MV-4-11 (cell line): ENCODE results near the gene DOK5.
A peak's percentile ranks its signal among the peaks of the same experiment; 100 is the strongest.

Experiments
- DNase-seq: peaks from one replicate; lab custom pipeline; 2025; lab: John Stamatoyannopoulos, UW

DOK5 gene

DNA sequence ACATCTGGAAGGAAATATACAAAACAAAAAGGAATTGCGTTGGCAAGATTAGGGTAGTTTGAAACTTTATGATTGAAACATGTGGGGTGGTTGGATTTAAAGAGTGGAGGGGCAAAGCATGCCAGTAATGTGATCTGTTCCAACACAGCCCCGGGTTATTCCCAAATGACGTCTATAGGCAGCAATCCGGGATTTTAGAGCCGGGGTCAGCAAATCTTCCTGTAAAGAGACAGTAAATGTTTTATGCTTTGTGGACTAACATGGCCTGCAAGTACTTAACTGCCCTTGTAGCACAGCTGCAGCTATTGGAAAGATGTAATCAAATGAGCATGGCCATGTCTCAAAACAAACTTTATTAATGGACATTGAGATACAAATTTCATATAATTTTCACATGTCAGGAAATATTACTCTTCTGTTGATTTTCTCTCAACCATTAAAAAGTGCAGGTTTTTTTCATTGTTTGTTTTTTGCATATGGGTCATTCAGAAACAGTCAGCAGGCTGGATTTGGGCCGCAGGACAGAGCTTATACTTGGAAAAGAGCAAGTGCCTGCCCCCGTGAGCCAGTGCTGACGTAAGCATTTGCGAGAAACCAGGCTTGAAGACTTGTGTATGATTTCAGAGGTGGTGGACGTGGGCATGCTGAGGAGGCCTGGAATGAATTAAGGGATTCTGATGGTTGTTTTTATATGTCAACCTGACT lies 136.5 kb downstream of the DOK5 start:
- DNase-seq: no peak

DNA sequence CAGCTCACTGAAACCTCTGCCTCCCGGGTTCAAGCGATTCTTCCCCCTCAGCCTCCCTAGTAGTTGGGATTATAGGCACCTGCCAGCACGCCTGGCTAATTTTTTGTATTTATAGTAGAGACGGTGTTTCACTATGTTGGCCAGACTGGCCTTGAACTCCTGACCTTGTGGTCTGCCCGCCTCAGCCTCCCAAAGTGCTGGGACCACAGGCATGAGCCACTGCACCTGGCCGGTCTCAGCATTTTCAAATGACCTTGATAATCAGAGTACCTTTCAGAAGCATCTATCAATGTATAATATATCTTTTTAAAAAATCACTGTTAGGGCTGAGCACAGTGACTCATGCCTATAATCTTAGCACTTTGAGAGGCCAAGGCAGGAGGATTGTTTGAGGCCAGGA lies 143.0 kb downstream of the DOK5 start:
- DNase-seq: no peak

GRCh38 chr20:54619181-54619580 lies 143.8 kb downstream of the DOK5 start:
- no peak for DNase-seq

DNA sequence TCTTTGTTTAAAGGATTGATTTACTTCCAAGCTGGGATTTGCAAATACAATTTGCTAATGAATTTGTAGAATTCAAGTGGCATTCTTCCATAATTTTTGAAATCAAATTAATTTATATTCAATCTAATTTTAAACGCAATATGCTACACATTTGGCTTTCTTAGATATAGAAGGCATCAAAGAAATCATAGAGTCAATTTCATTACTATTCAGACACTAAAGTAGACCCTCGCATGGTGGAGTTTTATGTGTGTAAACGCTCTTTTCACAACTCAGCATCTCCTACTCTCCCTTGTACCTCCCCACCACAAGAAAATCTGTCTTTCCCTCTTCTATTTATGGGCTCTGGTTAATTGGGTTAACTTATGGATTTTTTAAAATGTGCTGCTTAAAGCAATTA lies 144.3 kb downstream of the DOK5 start:
- no peak for DNase-seq

DNA sequence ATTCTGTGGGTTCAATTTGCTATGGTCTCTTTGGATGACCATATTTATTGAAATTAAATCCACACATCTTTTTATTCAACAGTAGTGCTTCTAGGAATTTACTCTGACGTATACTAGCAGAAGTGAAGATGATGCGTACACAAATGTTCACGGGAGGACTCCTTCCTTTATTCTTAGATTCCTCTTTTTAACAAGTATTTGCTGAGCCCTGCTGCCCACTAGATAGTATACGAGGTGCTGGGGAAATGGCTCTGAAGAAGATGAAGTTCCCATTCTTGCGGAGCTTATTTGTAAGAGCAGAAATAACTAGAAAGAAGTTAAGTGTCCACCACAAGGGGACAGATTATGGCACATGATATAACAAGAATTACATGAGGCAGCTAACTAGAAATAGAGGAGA lies 145.2 kb downstream of the DOK5 start:
- peak; percentile 52 for DNase-seq

- DNase-seq: no peak
Observed at GRCh38 chr20:54622333-54623295, 147.2 kb downstream of the DOK5 start.

DNA sequence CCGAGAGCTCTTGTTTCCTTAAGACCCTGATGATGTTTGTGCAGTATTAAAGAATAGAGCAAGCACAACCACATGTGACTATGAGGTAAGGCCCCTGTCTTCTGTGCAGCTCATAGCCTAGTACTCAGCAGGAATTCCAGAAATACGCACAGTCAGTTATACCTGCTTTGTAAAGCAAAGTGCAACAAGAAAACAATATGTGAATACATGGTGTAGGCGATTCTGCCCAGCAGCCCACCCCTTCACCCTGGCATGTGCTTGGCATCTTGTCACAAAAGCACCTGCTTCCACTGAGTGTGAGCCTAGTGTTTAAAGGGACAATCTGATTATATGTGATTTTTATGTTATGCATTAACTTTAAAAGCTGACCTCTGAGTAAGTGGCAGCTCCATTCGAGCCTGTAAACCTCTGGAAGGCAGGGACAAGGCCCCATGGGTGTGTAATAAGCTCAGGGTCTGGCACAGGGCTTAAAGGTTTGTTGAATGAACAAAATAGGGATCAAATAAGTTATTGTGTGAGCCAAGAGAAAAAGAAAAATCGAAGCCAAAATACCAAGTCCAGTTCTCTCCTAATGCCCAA lies 148.7 kb downstream of the DOK5 start:
- DNase-seq: no peak

GRCh38 chr20:54624706-54625390 lies 149.5 kb downstream of the DOK5 start:
- DNase-seq: no peak

DNA sequence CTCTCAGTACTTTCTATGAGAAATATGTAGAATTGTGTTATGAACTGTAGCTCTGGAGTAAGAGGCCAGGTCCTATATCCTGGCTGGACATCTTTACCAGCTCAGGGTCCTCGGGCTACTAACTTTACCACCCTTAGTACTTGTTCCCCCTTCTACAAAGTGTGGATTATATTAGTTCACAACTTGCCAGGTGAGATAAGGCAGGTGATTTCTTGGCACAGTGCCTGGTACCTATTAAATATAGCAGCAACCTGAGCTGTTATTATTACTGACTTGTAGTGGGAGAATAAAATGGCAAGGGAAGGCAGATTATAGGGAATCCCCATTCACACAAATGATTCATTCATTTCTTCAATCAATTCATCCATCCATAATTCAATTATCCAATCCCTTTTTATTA lies 150.1 kb downstream of the DOK5 start:
- no peak for DNase-seq

DNA sequence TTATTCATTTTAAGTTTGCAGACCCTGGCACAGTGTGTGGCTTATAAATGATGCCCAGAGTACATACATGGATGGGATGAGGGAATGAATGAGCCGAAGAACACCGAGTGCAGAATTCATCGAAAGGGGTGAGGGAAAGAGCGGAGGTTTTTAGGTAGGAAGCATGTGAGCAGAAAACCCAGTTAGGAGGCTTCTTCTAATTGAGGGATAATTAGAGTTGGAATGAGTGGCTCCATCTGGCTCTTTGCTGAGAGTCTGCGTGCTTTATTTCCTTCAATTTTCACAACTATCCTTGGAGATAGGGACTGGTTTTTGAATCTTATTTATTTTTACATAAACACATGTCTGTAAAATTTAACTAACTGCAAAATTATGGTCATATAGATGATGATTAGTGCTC lies 150.7 kb downstream of the DOK5 start:
- DNase-seq: no peak

DNA sequence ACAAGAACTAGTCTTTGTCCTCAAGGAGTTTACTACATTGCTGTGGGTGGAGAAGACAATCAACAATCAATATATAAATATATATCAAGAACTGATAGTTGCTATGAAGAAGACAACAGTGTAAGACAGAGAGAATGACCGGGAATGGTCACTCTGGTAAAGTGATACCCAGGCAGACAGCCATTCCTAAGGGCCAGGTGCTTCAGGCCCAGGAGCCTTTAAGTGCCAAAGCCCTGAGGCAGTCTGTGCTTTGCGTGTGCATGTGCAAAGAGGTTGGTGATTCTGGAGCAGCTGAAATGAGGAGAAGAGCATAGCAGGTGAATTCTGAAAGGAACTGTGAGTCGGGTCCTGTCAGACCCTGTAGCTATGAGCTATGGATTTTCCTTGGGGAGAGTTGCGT lies 154.2 kb downstream of the DOK5 start:
- no peak for DNase-seq

- DNase-seq: no peak
Observed at GRCh38 chr20:54630582-54630981, 155.2 kb downstream of the DOK5 start.

GRCh38 chr20:54631059-54631458 lies 155.7 kb downstream of the DOK5 start:
- no peak for DNase-seq

- DNase-seq: peak; percentile 27
Observed at GRCh38 chr20:54633374-54634355, 158.3 kb downstream of the DOK5 start.

GRCh38 chr20:54636575-54636974 lies 161.2 kb downstream of the DOK5 start:
- no peak for DNase-seq

DNA sequence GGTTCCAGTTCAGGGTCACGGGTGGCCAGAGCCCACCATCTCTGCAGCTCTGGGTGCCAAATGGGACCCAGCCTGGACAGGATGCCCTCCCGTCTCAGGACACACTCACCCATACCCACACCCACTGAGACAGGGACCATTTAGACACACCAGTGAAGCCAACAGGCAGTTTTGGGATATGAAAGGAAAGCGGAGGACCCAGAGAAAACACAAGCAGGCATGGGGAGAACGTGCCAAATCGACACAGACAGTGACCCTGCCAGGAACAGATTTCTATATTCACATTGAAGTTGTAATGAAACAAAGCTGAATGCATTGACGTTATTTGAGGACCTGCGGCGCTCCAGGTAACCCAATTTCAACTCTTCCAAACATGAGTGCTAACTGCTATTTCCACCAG lies 164.5 kb downstream of the DOK5 start:
- no peak for DNase-seq

DNA sequence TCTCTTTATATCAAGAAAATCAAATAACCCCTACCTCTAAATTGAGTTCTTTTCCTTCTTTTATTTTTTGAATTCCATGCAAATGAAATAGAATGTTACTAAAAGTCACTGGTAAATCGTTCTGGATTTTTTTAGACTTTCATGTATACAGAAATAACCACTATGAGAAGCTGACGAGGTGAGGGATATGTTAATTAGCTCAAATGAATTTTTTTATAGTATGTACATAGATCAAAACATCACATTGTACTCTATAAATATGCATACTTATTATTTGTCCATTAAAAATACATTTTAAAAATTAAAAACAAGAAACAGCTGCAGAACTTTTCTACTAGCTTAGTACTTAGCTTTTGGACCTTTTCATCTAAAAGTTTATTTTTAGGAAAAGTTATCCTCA lies 165.4 kb downstream of the DOK5 start:
- no peak for DNase-seq

- DNase-seq: no peak
Observed at GRCh38 chr20:54642864-54643667, 167.7 kb downstream of the DOK5 start.

- DNase-seq: no peak
Observed at GRCh38 chr20:54643761-54644160, 168.4 kb downstream of the DOK5 start.

DNA sequence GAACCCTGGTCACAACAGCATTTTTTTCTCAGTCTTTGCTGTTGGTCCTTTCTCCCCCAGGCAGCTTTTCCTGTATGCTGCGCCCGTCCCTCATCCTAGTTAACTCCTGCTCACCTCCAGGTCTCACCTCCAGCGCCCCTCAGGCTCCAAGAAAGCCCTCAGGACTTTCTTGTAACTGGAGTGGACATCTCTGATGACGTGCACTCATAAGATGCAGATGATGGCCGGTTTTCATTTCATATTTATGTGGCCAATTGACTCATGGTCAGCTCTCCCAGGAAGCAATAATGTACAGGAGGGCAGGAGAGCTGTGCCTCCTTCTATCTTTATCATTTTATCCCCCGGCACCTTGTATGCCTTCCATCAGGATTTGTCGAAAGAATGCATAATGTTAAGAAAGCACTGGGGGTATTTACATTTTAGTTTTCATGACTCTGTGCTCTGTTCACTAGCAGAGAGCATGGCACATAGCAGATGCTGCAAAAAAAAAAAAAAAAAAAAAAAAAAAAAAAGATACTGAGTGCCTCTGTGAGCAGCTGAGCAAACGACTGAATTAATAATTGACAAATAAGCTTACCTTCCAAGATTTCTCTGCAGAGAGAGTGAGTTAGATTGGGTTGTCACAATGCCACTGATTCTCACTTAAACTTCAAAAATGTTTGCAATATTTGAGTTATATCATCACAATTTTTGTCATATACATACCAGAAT lies 170.2 kb downstream of the DOK5 start:
- DNase-seq: no peak
